KMS-11 (cell line): ENCODE data around the gene JAG1.
A peak's percentile ranks its signal among the peaks of the same experiment; 100 is the strongest.

ENCODE experiments used
- H2AFZ ChIP-seq: fragments of 200-600 bp; sonication (generic); 2 replicates; pipeline ENCODE4 v1.6.1; 2016; ENCODE audit warnings: antibody characterized with exemption, mixed run types, low read depth
- H3K27ac ChIP-seq: fragments of 200-600 bp; sonication (generic); 2 replicates; pipeline ENCODE4 v1.6.1; 2016; ENCODE audit warnings: mild to moderate bottlenecking, mixed run types
- H3K27me3 ChIP-seq: fragments of 200-600 bp; sonication (generic); 2 replicates; pipeline ENCODE4 v1.6.1; 2017; ENCODE audit warnings: mild to moderate bottlenecking, low read depth, mixed run types, moderate library complexity; ENCODE audit not compliant: insufficient read depth
- H3K36me3 ChIP-seq: fragments of 200-600 bp; sonication (generic); 2 replicates; pipeline ENCODE4 v1.6.1; 2017; ENCODE audit warnings: mild to moderate bottlenecking, mixed run types; ENCODE audit not compliant: insufficient read depth
- H3K4me1 ChIP-seq: fragments of 200-600 bp; sonication (generic); 2 replicates; pipeline ENCODE4 v1.6.1; 2016; ENCODE audit warnings: mild to moderate bottlenecking, low read depth, mixed run types; ENCODE audit not compliant: poor library complexity, severe bottlenecking
- H3K4me2 ChIP-seq: fragments of 200-600 bp; sonication (generic); 2 replicates; pipeline ENCODE4 v1.7.0; 2016; ENCODE audit warnings: mild to moderate bottlenecking, mixed run types
- H3K4me3 ChIP-seq: fragments of 200-600 bp; sonication (generic); IDR thresholded peaks from 2 replicates; pipeline ENCODE4 v1.6.1; 2017; ENCODE audit warnings: low read depth, low read length, mixed read lengths; ENCODE audit not compliant: insufficient read depth
- H3K79me2 ChIP-seq: fragments of 200-600 bp; sonication (generic); 2 replicates; pipeline ENCODE4 v1.6.1; 2016; ENCODE audit warnings: low read depth, mixed run types; ENCODE audit not compliant: insufficient read depth
- H3K9ac ChIP-seq: fragments of 200-600 bp; sonication (generic); 2 replicates; pipeline ENCODE4 v1.6.1; 2016; ENCODE audit warnings: mild to moderate bottlenecking, mixed run types
- H4K20me1 ChIP-seq: fragments of 200-600 bp; sonication (generic); 2 replicates; pipeline ENCODE4 v1.6.1; 2016; ENCODE audit warnings: mild to moderate bottlenecking, mixed run types; ENCODE audit not compliant: insufficient read depth
- CTCF ChIP-seq: fragments of 200-600 bp; sonication (generic); conservative IDR thresholded peaks from 2 replicates; pipeline ENCODE4 v1.6.1; 2017; ENCODE audit warnings: low read depth, mild to moderate bottlenecking, antibody characterized with exemption, low read length, moderate library complexity, mixed read lengths

JAG1 gene

GRCh38 chr20:10673176-10673841, 490 bp downstream of the JAG1 start:
- TF ChIP-seq CTCF = no peak
- Histone ChIP-seq H3K27me3 (no peaks in the 10 kb centered on the region), H4K20me1 (no peaks in the 10 kb centered on the region), H3K4me2 (peak overlapping the region; percentile 89; the same call in 1 of the 2 replicates), H3K4me3 (no peak overlapping the region), H3K4me1 (peaks cover 18% of the 10 kb centered on the region), H3K27ac (peak overlapping the region; percentile 94), H3K79me2 (peaks cover 3% of the 10 kb centered on the region; the same call in 1 of the 2 replicates), H3K9ac (peak overlapping the region; percentile 86; the same call in 1 of the 2 replicates), H2AFZ (peak overlapping the region; percentile 54), H3K36me3 (no peaks in the 10 kb centered on the region)

- Histone ChIP-seq H3K27ac (peak overlapping the region; percentile 94), H4K20me1 (no peaks in the 10 kb centered on the region), H3K36me3 (no peaks in the 10 kb centered on the region), H3K9ac (peak overlapping the region; percentile 86; the same call in 1 of the 2 replicates), H3K4me2 (peak overlapping the region; percentile 89; the same call in 1 of the 2 replicates), H3K27me3 (no peaks in the 10 kb centered on the region), H2AFZ (peak overlapping the region; percentile 54), H3K4me3 (no peak overlapping the region), H3K79me2 (peaks cover 3% of the 10 kb centered on the region; the same call in 1 of the 2 replicates), H3K4me1 (peaks cover 19% of the 10 kb centered on the region)
- TF ChIP-seq CTCF = no peak
Measured at GRCh38 chr20:10672624-10673127, 1.1 kb downstream of the JAG1 start.

- Histone ChIP-seq H3K27ac (peak overlapping the region; percentile 94), H3K27me3 (no peaks in the 10 kb centered on the region), H3K9ac (peak overlapping the region; percentile 86), H3K36me3 (no peaks in the 10 kb centered on the region), H4K20me1 (no peaks in the 10 kb centered on the region), H3K4me3 (no peak overlapping the region), H3K4me1 (peaks cover 19% of the 10 kb centered on the region), H2AFZ (peak overlapping the region; percentile 54), H3K4me2 (peak overlapping the region; percentile 89; the same call in 1 of the 2 replicates), H3K79me2 (peaks cover 3% of the 10 kb centered on the region; the same call in 1 of the 2 replicates)
- TF ChIP-seq CTCF = no peak
Measured at GRCh38 chr20:10671919-10672623, 1.7 kb downstream of the JAG1 start.

GRCh38 chr20:10671221-10671918, 2.4 kb downstream of the JAG1 start:
- H4K20me1 ChIP-seq = no peaks in the 10 kb centered on the region
- no peak overlapping the region for H3K4me3 ChIP-seq
- peak; percentile 52 for TF ChIP-seq CTCF
- peak overlapping the region; percentile 86 for H3K9ac ChIP-seq
- no peaks in the 10 kb centered on the region for H3K36me3 ChIP-seq
- no peaks in the 10 kb centered on the region for H3K27me3 ChIP-seq
- H3K4me2 ChIP-seq = peak overlapping the region; percentile 89
- peaks cover 3% of the 10 kb centered on the region; the same call in 1 of the 2 replicates for H3K79me2 ChIP-seq
- H3K4me1 ChIP-seq = peaks cover 19% of the 10 kb centered on the region
- peak overlapping the region; percentile 94 for H3K27ac ChIP-seq
- H2AFZ ChIP-seq = peak overlapping the region; percentile 30; the same call in 1 of the 2 replicates
